Stimulated activated CD4-positive, alpha-beta T cell treated with anti-CD3 and anti-CD28 coated beads, Interleukin-2, amount 100 ng/mL, for 24 hours (primary cell): ENCODE results near the gene FRMD4A.
"Not testable (repeated sequence)": the region's sequence is repeated elsewhere in the genome, so short reads cannot be mapped to it uniquely, and the experiment has no call there.

ENCODE experiments used
- DNase-seq, 2 donors: peaks; one replicate each; pipeline ENCODE4 v3.0.0-alpha.2; 2020

Gene FRMD4A

DNA sequence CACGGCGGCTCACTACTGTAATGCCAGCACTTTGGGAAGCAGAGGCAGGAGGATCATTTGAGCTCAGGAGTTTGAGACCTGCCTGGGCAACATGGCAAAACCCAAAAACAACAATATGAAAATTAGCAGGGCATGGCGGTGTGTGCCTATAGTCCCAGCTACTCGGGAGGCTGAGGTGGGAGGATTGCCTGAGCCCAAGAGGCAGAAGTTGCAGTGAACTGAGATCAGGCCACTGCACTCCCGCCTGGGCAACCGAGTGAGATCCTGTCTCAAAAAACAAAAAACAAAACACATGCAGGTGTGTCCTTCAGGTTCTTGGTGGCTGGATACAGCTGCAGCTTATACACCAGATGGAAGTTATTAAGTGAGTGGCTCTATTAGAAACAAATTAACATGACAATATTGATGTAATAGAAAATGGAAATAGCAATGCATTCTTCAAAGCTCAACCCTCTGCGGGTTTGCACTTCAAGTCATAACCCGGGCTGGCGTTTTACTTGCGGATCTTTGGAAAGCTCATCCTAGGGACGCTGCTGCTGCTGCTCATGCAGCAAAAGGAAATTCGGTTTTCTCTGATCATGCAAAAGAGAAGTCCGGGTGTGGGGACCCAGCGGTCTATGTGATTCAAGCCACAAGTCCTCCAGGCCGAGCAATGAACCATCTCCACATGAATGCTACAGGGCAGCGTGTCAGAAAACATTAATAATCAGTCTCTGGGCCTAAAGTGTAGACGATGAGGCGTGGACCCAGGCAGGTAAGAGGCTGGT is 462.0 kb downstream of the FRMD4A start:
- no peak for DNase-seq

DNA sequence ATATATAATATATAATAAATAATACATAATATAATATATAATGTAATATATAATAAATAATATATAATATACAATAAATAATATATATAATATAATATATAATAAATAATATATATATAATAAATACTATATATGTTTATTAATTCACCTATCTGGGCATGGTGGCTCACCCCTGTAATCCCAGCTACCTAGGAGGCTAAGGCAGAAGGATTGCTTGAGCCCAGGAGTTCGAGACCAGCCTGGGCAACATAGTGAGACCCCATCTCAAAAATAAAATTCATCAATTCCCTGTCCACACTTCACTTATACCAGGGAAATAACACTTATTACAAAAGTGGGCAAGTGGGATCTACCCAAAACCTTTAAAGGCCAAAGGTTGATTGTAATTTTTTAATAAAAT is 462.9 kb downstream of the FRMD4A start:
- DNase-seq: no peak

DNA sequence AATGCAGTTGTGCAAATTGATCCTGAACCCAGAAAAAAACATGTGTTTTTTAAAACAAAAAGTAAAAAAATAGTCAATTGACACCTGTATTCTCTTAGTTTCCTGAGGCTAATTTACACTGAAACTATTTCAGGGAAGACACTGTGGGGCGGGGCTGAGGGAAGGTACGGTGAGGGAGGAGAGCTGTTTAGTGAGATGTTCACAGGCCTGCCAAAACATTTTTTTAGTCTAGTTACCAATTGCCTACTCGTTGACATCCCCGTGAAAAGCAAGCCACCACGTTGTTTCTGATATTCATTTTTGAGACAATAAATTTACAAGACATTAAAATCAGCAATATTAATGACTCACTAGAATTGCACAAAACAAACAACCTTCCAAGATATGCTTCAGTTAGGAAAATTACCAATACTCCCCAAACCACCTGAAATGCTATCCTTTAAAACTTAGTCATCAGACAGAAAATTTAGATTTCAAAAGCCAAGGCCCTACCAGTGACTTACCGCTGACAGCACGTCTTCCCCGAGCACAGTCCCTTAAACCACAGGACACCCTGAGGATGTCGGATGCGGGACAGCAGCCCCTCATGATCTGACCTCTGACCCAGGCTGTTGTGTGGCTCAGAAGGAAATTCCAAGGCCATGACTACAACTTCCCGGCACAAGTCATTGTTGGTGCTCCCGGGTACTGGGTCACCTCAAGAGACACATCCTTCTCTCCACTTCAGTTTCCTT is 464.8 kb downstream of the FRMD4A start:
- no peak for DNase-seq

DNA sequence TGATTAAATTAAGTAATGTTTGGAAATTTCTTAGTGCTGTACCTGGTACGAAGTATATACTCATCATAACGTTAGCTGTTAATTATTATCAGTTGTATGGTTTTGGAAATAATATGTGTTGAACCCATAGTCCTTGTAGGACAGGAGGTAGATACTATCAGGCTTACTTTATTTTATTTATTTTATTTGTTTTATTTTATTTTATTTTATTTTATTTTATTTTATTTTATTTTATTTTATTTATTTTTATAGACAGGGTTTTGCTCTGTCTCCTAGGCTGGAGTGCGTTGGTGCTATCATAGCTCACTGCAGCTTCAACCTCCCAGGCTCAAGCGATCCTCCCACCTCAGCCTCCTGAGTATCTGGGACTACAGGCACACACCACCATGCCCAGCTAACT is 465.5 kb downstream of the FRMD4A start:
- DNase-seq: not testable (repeated sequence)

DNA sequence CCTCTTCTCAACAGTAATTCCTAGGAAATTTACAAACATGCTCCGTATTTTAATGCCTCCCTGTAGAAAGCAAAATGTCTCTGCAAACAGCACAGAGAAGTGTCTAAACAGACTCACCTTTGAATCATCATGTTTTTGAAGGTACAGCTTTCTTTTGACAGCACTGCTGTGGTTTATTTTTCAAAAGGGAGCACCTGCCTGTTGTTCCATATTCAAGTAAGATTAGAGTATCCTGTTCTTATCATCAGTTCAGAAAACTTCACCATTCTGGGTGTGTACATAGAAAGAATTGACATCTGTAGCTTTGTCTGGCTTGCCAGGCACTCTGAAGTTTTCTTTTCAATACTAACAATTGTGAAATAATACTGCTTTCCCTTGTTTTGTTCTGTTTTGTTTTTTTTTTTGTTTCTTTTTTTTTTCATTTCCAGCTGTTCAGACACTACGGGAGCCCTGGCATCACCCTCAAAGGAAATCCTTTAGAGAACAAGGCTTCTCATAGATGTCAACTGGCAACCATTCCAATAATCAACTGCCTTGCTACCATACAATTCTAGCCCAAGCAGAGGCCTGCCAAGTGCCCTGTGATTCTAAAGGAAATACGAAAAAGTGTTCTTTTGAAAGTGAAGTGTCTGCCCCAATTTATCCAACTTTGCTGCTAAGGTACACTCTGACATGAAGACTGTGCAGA is 468.0 kb downstream of the FRMD4A start:
- no peak for DNase-seq

DNA sequence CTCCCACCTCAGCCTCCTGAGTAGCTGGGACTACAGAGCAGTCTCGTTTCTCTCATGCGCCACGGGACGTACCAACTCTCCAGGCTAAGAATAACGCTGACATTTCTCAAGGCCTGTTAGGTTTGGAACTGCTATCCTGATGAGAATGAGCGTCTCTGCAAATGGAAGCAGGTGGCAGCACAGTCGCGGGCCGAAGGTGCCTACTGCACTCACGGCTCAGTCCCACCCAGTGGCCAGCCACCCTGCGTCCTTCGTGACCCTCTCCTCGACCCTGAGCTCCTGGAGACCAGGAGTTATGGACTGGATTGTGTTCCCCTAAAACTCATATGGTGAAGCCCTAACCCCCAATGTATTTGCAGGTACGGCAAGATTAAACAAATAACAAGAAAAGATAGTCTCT is 469.8 kb downstream of the FRMD4A start:
- no peak for DNase-seq

DNA sequence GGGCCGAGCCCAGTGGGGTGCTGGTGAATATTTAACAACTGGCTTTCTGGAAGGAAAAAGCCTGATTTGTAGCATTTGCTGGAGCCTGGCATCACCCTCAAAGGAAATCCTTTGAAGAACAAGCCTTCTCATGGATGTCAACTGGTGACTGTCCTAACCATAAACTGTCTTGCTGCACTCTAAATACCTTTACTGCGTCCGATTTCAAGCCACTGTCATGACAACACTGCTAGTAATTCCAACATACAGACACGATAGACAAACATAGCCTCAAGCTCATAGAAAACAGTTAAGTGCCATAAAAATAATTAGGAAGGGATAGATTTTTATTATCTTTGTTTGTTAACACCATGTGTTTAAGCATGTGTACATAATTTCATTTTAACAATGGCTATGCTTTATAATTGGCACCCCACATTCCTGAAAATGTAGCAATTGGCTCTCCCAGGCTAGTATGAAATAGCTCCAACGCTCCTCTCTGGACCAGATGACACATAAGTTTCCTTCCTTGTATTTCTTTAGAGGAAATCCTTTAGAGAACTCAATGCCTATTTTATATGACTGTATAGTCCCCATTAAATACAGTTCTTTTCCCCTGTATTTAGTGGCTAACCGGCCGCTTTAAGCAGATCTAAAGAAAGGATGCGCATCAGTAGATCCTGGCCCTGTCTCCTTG is 470.6 kb downstream of the FRMD4A start:
- no peak for DNase-seq

DNA sequence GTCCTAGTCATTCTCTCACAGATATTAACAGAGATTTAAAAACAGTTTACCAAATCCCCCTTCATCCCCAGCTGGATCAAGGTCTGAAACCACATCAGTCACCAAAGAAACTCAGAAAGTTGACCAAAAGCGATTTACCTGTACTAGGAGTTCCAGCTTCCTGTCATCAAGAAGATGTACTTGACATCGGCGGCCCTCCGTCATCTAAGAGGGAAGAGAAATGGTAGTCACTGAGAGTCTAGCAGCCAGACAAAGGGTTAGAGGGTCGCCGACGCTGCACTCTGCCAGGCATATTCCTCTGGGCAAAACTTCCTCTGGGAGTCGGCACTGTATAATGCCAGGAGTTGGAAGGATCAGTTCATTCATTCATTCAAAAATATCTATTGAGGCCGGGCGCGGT is 472.0 kb downstream of the FRMD4A start:
- no peak for DNase-seq

DNA sequence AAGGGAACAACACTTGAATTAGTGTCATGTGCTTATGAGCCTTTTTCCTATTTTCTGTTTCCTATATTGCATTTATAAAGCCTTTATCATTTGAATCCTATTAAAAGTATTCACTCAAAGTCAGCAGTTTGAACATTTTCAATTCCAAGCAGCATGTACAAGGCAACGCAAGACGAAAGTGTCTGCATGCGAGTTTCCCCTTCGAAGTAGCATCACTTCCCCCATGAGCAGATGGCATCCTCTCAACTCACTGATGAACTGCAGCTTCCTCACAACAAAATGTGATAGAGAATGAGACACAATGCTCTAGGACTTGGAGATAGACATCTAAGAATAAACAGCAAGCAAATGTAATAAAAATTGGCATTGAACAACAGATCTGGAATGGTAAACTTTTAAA is 473.3 kb downstream of the FRMD4A start:
- DNase-seq: no peak

DNA sequence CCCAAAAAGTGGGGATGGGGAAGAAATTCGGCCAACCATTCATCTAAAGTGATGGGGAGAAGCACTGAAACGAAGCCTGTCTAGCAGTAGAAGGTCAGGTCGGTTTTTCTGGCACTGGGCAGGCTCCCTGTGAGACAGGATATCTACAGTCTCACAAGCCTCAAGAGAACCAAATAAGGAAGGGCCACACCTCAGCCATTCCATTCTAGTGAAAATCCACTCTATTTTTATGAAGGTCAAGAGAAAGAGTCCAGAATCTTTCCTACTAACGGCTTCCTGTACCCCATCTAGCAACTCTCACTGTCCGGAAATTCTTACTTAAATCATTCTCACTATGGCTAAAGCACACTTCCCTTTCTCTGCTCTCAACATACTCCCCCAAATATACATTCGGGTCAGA is 476.9 kb downstream of the FRMD4A start:
- no peak for DNase-seq

DNA sequence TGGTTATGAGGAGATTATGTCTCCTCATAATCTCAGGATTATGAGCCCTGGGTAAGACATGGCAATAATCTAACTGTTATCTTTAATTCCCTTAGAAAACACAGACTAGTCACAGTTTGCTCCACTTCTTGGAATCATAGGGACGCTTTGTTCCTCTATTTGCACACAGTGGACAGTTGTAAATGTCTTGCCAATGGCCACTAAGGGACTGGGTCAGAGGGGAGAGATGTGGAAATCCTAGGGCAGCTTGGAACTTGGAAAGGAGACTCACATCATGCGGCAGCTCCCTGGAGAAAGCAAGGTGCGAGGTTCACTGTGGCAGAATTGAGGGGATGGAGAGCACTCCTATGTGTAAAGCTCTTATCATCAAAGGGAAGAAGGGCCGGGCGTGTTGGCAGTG is 477.9 kb downstream of the FRMD4A start:
- no peak for DNase-seq

DNA sequence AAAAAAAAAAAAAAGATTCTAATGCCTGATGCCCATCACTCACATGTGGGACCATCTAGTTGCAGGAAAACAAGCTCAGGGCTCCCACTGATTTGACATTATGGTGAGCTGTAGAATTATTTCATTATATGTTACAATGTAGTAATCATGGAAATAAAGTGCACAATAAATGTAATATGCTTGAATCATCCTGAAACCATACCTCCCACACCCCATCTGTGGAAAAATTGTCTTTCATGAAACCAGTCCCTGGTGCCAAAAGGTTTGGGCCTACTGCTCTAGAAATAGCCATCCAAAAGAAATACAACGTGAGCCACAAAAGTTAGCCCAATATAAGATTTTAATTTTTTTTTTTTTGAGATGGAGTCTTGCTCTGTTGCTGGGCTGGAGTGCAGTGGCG is 478.8 kb downstream of the FRMD4A start:
- no peak for DNase-seq

DNA sequence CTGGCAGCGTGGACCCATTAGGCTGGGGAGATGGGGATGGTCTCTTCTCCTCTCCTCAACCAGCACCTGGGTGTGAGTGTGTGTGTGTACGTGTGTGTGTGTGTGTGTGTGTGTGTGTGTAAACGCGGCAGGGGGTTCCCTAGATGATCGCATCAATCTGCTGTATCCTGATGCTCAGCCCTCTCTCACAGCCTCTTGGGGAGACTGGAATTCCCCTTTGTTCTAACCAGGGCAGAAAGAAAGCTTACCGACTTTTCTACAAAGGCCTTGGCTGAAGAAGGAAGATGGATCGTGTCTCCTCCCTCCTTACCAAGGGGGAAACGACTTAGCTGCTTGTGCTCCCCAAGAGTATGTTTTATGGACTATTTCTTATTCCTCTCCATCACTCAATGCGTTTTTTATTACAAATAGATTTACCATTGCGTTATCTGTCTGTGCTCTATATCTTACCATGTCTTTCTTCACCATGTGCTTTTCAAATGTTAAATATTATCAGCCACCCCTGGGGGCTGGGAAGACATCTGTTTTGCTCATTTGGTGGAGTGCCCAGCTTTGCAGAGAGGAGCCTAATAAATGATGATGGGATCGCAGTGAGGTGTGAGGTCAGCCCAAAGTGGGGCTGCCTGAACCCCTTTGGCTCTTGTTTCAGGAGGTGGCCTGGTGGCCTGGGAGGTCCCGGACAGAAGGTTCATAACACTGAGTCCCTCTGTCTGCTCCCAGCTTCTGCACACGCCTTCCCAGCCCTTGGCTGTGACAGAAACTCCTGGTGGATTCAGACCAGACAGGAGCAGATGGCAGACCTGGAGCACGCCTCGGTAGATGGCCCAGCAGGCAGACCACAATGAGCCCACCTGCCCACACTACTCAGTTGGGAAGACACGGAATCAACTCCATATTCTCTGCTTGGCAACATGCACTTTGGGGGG is 481.9 kb downstream of the FRMD4A start:
- no peak for DNase-seq

DNA sequence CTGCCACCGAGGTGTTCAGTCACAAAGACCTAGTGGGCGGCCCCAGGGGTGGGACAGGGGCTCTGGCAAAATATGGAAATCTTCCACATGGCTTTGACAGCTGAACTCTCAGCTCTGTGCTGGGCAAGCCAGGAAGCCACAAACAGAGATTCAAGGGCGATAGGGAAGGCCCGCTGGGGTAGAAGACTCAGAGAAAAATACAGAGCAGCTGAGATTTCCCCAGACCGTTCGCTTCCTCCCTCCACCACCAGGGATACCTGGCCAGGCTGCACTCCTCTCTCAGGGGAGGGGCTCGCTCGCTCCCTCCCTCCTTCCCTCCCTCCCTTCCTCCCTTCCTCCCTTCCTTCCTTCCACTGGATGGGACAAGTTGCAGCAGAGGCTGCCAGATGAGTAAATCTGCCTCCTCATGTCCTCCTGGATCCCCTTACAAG is 483.5 kb downstream of the FRMD4A start:
- no peak for DNase-seq

DNA sequence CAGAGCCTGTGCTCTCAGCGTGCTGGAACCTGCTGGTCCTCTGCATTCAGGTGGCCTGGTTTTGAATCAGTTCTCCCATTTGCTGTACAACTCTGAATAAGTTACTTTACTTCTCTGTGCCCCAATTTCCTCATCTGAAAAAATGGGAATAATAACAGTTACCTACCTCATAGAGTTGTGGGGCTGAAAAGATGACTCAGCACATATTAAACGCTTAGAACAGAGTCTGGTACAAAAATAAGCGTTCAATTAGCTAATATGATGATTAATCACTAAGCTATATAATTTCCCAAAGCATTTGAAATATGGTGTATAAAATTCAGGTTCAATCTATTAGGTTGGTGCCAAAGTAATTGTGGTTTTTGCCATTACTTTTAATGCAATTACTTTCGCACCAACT is 484.8 kb downstream of the FRMD4A start:
- no peak for DNase-seq

DNA sequence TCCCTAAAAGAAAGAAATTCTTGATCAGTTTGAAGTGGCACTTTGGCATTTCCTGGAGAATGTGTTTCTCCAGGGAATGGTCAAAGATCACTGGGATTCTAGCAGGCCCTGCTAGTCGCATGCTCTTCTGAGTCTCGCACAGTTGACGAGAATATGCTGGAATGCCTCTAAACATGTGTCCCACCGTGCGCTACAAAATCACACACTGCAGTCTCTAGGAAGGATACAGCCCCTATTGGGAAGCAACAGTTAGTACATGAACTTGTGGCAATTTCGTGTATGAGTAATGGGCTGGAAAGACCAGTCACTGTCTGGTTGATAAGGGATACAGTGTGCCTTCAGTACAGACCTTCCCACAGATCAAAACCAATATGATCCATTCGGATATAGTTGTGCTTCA is 486.1 kb downstream of the FRMD4A start:
- no peak for DNase-seq

DNA sequence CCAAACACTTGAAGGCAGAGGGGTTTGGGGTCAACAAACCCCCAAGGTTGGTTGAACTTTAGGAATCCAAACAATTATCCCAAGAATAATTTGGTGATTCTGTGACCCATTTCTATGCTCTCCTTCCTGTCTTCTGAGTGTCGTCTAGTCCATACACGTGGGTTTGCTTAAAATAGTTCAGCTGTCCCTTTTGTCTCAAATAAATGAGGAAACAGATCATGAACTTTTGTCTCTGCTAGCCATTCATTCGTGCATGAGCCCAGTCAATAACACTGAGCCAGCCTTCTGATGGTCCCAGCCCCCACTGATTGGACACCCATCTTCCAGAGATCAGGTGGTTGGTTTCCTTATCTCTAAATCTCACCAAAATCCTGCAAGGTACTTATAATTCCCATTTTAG is 488.6 kb downstream of the FRMD4A start:
- DNase-seq: no peak

DNA sequence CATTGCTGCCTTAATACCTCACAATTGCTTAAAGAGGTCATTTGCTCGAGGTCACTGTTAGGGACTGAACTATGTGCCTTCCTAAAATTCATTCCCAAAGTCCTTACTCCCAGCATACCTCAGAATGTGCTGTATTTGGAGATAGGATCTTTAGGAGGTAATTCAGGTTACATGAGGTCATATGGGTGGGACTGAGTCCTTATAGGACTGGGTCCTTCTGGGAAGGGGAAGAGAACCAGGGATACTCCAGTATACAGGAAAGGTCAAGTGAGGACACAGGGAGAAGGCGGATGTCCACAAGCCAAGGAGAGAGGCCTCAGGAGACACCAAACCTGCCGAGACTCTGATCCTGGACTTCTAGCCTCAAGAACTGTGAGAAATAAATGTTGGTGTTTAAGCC is 490.7 kb downstream of the FRMD4A start:
- no peak for DNase-seq

DNA sequence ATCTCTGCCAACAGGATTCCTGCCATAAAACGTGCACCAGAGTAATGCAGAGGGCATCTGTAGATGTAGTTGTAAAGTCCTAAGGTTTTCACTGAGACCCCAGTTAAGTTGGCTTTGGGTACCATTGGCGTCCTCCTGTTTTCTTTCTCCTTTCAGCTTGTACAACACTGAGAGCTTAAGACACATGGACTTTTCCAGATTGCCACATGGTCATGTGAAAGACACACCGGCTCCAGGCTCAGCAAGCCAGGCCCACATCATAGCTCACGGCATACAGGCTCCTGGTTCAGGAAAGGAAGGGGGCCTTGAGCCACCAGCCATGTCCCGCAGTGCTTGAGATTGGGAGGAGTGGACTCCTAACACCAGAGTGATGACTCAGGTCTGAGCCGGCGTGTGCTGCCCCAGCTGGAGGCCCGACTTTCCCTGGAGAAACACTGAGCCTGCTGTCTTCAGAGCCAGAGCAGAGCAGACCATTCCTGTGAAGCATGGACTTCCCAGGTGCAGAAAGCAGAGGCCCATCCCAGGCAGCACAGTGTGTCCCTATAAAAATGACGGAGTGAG is 491.2 kb downstream of the FRMD4A start:
- DNase-seq: no peak

DNA sequence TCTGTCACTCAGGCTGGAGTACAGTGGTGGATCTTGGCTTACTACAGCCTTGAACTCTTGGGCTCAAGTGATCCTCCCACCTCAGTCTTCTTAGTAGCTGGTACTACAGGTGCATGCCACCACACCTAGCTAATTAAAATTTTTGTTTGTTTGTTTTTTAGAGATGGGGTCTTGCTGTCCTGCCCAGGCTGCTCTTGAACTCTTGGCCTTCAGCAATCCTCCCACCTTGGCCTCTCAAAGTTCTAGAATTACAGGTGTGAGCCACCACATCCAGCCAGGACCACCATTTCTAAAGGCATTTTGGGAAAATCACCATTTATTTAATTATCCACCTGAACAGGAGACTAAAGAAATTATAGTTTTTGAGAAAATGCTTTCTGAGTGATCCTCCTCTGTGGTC is 491.7 kb downstream of the FRMD4A start:
- DNase-seq: no peak

DNA sequence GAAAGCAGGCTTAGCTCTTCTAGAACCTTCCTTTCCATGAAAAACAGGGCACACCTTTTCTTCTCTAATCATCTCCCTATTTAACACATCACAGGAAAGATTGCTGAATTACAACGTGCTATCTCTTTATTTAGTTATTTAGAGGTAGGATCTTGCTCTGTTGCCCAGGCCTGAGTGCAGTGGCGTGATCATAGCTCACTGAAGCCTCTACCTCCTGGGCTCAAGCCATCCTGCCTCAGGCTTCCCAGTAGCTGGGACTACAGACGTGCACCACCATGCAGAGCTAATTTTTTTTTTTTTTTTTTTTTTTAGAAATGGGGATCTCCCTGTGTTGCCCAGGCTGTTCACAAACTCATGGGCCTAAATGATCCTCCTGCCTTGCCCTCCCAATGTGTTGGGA is 492.8 kb downstream of the FRMD4A start:
- DNase-seq: no peak
